Measurements from ENCODE around the gene ZNF853. TPM values are rescaled to one million over a fixed set of nuclear protein-coding genes. Genes with fewer than 3 reads are reported as not detected.

The ZNF853 gene
- total RNA-seq, 1 experiment from 2014 or later: 1.0 TPM

Other genes with a start within 250 kb of the ZNF853 start
- 89.7 and 138 TPM in 2 replicates for gene RAC1, start 241.1 kb upstream of the ZNF853 start, total RNA-seq (2014; rRNA removed)
- gene DAGLB, start 167.7 kb upstream of the ZNF853 start, total RNA-seq (2014; rRNA removed): 23.4 and 34.5 TPM in 2 replicates
- gene KDELR2, start 131.5 kb upstream of the ZNF853 start, total RNA-seq (2014; rRNA removed): 107 and 109 TPM in 2 replicates
- gene GRID2IP, start 64.1 kb upstream of the ZNF853 start, total RNA-seq (2014; rRNA removed): not detected in 2 replicates
- 28.9 and 33.9 TPM in 2 replicates for gene ZDHHC4, start 38.2 kb upstream of the ZNF853 start, total RNA-seq (2014; rRNA removed)
- gene INTS15, start 25.6 kb upstream of the ZNF853 start, total RNA-seq (2014; rRNA removed): 22.7 and 23.5 TPM in 2 replicates
- 17.5 and 26.7 TPM in 2 replicates for gene ZNF316, start 21.7 kb downstream of the ZNF853 start, total RNA-seq (2014; rRNA removed)
- gene ZNF12, start 91.3 kb downstream of the ZNF853 start, total RNA-seq (2014; rRNA removed): 12.5 and 27.6 TPM in 2 replicates
- gene RSPH10B2, start 138.5 kb downstream of the ZNF853 start, total RNA-seq (2014; rRNA removed): 0.47 TPM in 1 of 2 replicates, not detected in the other
- 36.9 and 73.6 TPM in 2 replicates for gene CCZ1B, start 210.7 kb downstream of the ZNF853 start, total RNA-seq (2014; rRNA removed)